Stimulated activated CD8-positive, alpha-beta memory T cell treated with anti-CD3 and anti-CD28 coated beads, Interleukin-4, amount 100 ng/mL, for 24 hours (primary cell): ENCODE measurements around the gene GSG1L.

Experiments
- DNase-seq: peaks from one replicate; pipeline ENCODE4 v3.0.0-alpha.2; 2020; ENCODE audit warnings: low read depth

The GSG1L gene

GRCh38 chr16:27772093-27772825, 291.3 kb downstream of the GSG1L start:
- DNase-seq: no peak

- DNase-seq: no peak
Measured at GRCh38 chr16:27771201-27771910, 292.2 kb downstream of the GSG1L start.

GRCh38 chr16:27770271-27771196, 293.0 kb downstream of the GSG1L start:
- no peak for DNase-seq

- DNase-seq: no peak
Measured at GRCh38 chr16:27769561-27770255, 293.8 kb downstream of the GSG1L start.

GRCh38 chr16:27768651-27769272, 294.8 kb downstream of the GSG1L start:
- DNase-seq: no peak

GRCh38 chr16:27767971-27768591, 295.4 kb downstream of the GSG1L start:
- no peak for DNase-seq

- DNase-seq: no peak
Measured at GRCh38 chr16:27767081-27767480, 296.4 kb downstream of the GSG1L start.

GRCh38 chr16:27766236-27766925, 297.1 kb downstream of the GSG1L start:
- DNase-seq: no peak

GRCh38 chr16:27764869-27765675, 298.4 kb downstream of the GSG1L start:
- DNase-seq: no peak

GRCh38 chr16:27764427-27764826, 299.1 kb downstream of the GSG1L start:
- no peak for DNase-seq

- DNase-seq: no peak
Measured at GRCh38 chr16:27762441-27762840, 301.1 kb downstream of the GSG1L start.

GRCh38 chr16:27761816-27762215, 301.7 kb downstream of the GSG1L start:
- no peak for DNase-seq

GRCh38 chr16:27760789-27761176, 302.7 kb downstream of the GSG1L start:
- DNase-seq: no peak

GRCh38 chr16:27759967-27760788, 303.3 kb downstream of the GSG1L start:
- no peak for DNase-seq

- DNase-seq: no peak
Measured at GRCh38 chr16:27759301-27759871, 304.1 kb downstream of the GSG1L start.

GRCh38 chr16:27758544-27758943, 305.0 kb downstream of the GSG1L start:
- DNase-seq: no peak

GRCh38 chr16:27756206-27756970, 307.1 kb downstream of the GSG1L start:
- DNase-seq: no peak
